ENCODE results near the gene CLNS1A. TPM values are rescaled to one million over a fixed set of nuclear protein-coding genes. Genes with fewer than 3 reads are reported as not detected.

Gene CLNS1A
- total and polyA plus RNA-seq, 9 of the 15 experiments (the other 6 are each of a cell fraction or from before 2014, with no cell fraction given), result 146 to 472 (median 345) TPM

- TF ChIP-seq E2F4 (CRISPR knock-in tag; IDR thresholded peaks at IDR 0.05; ENCODE audit: low read depth) (peak; percentile 73; the same call in 1 of the 2 replicates), MEF2D (tag; conservative IDR thresholded peaks at IDR 0.05; ENCODE audit: low read depth) (no peak), CBX8 (IDR thresholded peaks at IDR 0.05; ENCODE audit: borderline replicate concordance, extremely low read depth, low read depth, low read length, poor library complexity, severe bottlenecking) (no peak), CEBPZ (IDR thresholded peaks at IDR 0.05; ENCODE audit: borderline replicate concordance, low read depth, low read length) (no peak), HMG20B (CRISPR knock-in tag; IDR thresholded peaks at IDR 0.05) (no peak), SMAD1 (IDR thresholded peaks at IDR 0.05; ENCODE audit: low read depth, low read length, partially characterized antibody) (peak; percentile 77), ZNF436 (CRISPR knock-in tag; IDR thresholded peaks at IDR 0.05) (no peak), NFE2L1 (tag; IDR thresholded peaks at IDR 0.05; ENCODE audit: borderline replicate concordance, low read depth) (no peak), CGGBP1 (CRISPR knock-in tag; IDR thresholded peaks at IDR 0.05) (no peak), CBFA2T3 (IDR thresholded peaks at IDR 0.05) (no peak; the same call in 1 of the 2 replicates), ZBTB5 (IDR thresholded peaks at IDR 0.05) (peak; percentile 36; the same call in 1 of the 2 replicates), JUN (IDR thresholded peaks at IDR 0.05; ENCODE audit: borderline replicate concordance, low read depth, low read length) (0 out of 2 replicates have a peak, but pooled peaks have one; percentile 45), JUN (CRISPR knock-in tag; IDR thresholded peaks at IDR 0.05; ENCODE audit: borderline replicate concordance) (peak; percentile 42; the same call in 1 of the 2 replicates), ZNF445 (CRISPR knock-in tag; IDR thresholded peaks at IDR 0.05; ENCODE audit: low read depth) (no peak)
Measured at GRCh38 chr11:77637345-77638165, at the start of gene CLNS1A (continued).

Data from K562 (cell line).